ENCODE data around the gene SYCP3.

- no peak for TF ChIP-seq YY1 (IDR thresholded peaks at IDR 0.05; ENCODE audit: insufficient read depth, insufficient read length)
- TF ChIP-seq ZNF274 (IDR thresholded peaks at IDR 0.05; ENCODE audit: low read depth, low read length), result no peak
- TF ChIP-seq SUZ12 (IDR thresholded peaks at IDR 0.05; ENCODE audit: extremely low read depth, insufficient read depth, insufficient read length), result no peak
Measured at GRCh38 chr12:101740980-101741379, 1.7 kb upstream of the SYCP3 start.
